ENCODE data around the gene ADORA3. TPM values are rescaled to one million over a fixed set of nuclear protein-coding genes. Genes with fewer than 3 reads are reported as not detected.

ADORA3 gene
- total and polyA plus RNA-seq, 2 of the 8 experiments (the other 6 are each of a cell fraction or from before 2014, with no cell fraction given) = 0.03 TPM; not detected in 1

DNA sequence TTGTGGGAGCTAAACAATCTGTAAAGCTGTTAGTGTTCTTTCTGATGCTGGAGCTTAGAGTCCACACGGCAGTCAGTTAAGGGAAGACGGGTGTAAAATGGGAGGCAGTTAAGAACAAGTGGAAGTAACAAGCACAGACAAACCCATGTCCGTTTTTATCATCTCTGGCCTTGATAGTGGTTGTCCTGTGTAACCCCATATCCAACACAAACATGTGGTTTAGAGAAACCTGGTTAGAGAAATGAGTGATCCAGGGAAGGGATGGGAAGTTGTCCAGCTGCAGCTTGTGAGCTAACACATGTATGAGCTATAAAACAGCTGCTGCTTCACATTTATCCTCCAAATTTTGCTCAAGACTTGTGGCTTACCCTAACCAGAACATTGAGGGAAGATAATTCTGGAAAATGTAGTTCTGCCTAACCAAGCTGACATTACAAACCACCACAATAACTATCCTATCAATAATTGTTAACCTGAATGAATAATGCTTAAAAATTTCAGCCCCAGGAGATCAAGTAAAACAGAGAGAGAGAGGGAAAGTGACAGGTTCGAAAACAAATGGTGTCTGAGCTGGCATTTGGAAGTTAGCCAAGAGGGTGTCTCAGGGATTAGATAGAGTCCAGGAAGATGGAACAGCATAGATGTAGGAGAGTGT, 40.3 kb downstream of the ADORA3 start:
- DNase-seq (ENCODE audit: low read depth in 1 of 2, low spot score in 2 of 2) = no peak
- CTCF ChIA-PET (ENCODE audit: partially characterized antibody) = interaction anchor here (0.6 to 1.5 kb wide), 8 partner anchors 10 to 896 kb away, joined by 3 to 4 read pairs (median 3); no protein-coding TSS in a partner anchor
- H3K56ac ChIP-seq (replicated peaks; ENCODE audit: insufficient read length, low read depth, low read length) = no peak overlapping the region
- H2BK120ac ChIP-seq (replicated peaks; ENCODE audit: low read depth, low read length) = no peak overlapping the region
- 87% methylated on average over 4 of the region's 4 CpGs; no CpG with 5 or more reads in 1 of the 2 experiments for WGBS, 2 experiments (ENCODE audit: extremely low coverage in 1 of 2, insufficient coverage in 1 of 2, insufficient read length in 1 of 2, insufficient replicate concordance in 2 of 2, low coverage in 1 of 2, low lambda C conversion rate in 2 of 2, missing lambda C conversion rate in 1 of 2)
- POLR2A ChIA-PET (ENCODE audit: partially characterized antibody) = interaction anchor here (1.5 to 2.2 kb wide), 3 partner anchors 11 to 14 kb away, joined by 3 to 13 read pairs (median 5); partner anchors contain the start of gene WDR77
- no peaks in the 10 kb centered on the region for H3K4me1 ChIP-seq (replicated peaks in 1 of 4; ENCODE audit: control insufficient read depth in 3 of 4, insufficient read depth in 4 of 4, low read length in 3 of 4)
- H2AFZ ChIP-seq (ENCODE audit: low read length) = no peak overlapping the region
- H2BK15ac ChIP-seq (ENCODE audit: low read length) = no peak overlapping the region
- H2BK12ac ChIP-seq (ENCODE audit: low read depth, low read length) = no peak overlapping the region
- no peak overlapping the region for H4K8ac ChIP-seq (ENCODE audit: extremely low read depth, insufficient read depth, low read length)
- H3K9ac ChIP-seq (replicated peaks in 1 of 4; ENCODE audit: extremely low read depth in 1 of 4, low read depth in 3 of 4, low read length in 3 of 4) = no peak overlapping the region
- H3K79me2 ChIP-seq (ENCODE audit: control insufficient read depth in 1 of 2, insufficient read depth in 2 of 2, low read length in 2 of 2) = no peaks in the 10 kb centered on the region
- no peak overlapping the region for H2BK20ac ChIP-seq (ENCODE audit: low read length)
- no peak for FAIRE-seq
- no peak overlapping the region for H3K4me3 ChIP-seq (ENCODE audit: extremely low read depth in 1 of 4, insufficient read depth in 2 of 4, low read depth in 3 of 4, low read length in 4 of 4)
- peaks cover 4 to 39% (median 20%) of the 10 kb centered on the region in 4 experiments; a peak in 7 of 8 replicates for H3K36me3 ChIP-seq (ENCODE audit: control insufficient read depth in 2 of 4, insufficient read depth in 4 of 4, low read length in 3 of 4)
- no peak overlapping the region for H4K91ac ChIP-seq (replicated peaks; ENCODE audit: insufficient read length, low read length)
- no peak overlapping the region for H3K23ac ChIP-seq (ENCODE audit: insufficient read length)
- H2AK5ac ChIP-seq (ENCODE audit: low read depth, low read length) = no peak overlapping the region
- no peaks in the 10 kb centered on the region for H3K27me3 ChIP-seq (replicated peaks in 1 of 4; ENCODE audit: control insufficient read depth in 3 of 4, extremely low read depth in 1 of 4, insufficient read depth in 3 of 4, low read length in 3 of 4)
- no peak overlapping the region for H2BK5ac ChIP-seq (ENCODE audit: low read depth, low read length)
- H3K18ac ChIP-seq (ENCODE audit: extremely low read depth, low read length) = no peak overlapping the region
- no peaks in the 10 kb centered on the region for H3K9me3 ChIP-seq (ENCODE audit: insufficient read depth in 2 of 2, low read depth in 1 of 2, low read length in 1 of 2)
- H3K14ac ChIP-seq (ENCODE audit: insufficient read length) = no peak overlapping the region
- H3K4ac ChIP-seq (replicated peaks; ENCODE audit: insufficient read length, low read depth, low read length) = no peak overlapping the region
- H3K4me2 ChIP-seq (ENCODE audit: insufficient read depth in 1 of 2, low read depth in 2 of 2, low read length in 2 of 2) = no peak overlapping the region
- no peak overlapping the region for H3K27ac ChIP-seq (ENCODE audit: low read depth, low read length)
- H3K23me2 ChIP-seq (ENCODE audit: low read depth, low read length) = no peaks in the 10 kb centered on the region
- H4K5ac ChIP-seq (ENCODE audit: insufficient read length, low read depth, low read length) = no peak overlapping the region
- no peaks in the 10 kb centered on the region for H3K79me1 ChIP-seq (ENCODE audit: low read depth, low read length)
- H4K20me1 ChIP-seq (replicated peaks in 1 of 2; ENCODE audit: control insufficient read depth in 1 of 2, insufficient read depth in 2 of 2, low read length in 2 of 2) = no peaks in the 10 kb centered on the region
- TF ChIP-seq KDM1A (IDR thresholded peaks at IDR 0.05; ENCODE audit: borderline replicate concordance, low read length) = no peak
- no peak for TF ChIP-seq CHD2 (IDR thresholded peaks at IDR 0.05; ENCODE audit: low read length)
- TF ChIP-seq SRF (IDR thresholded peaks at IDR 0.05; ENCODE audit: low read depth, low read length) = no peak
- no peak for TF ChIP-seq ZNF274 (IDR thresholded peaks at IDR 0.05; ENCODE audit: borderline replicate concordance, extremely low read depth, low read length)
- TF ChIP-seq MAFK (IDR thresholded peaks at IDR 0.05; ENCODE audit: low read depth, low read length) = no peak
- TF ChIP-seq SP1 (IDR thresholded peaks at IDR 0.05; ENCODE audit: low read depth, low read length) = no peak
- TF ChIP-seq RFX5 (IDR thresholded peaks at IDR 0.05; ENCODE audit: borderline replicate concordance, low read depth, low read length) = no peak
- no peak for TF ChIP-seq CREB1 (IDR thresholded peaks at IDR 0.05)
- no peak for TF ChIP-seq CBX5 (IDR thresholded peaks at IDR 0.05; ENCODE audit: low read depth, low read length)
- TF ChIP-seq HDAC2 (IDR thresholded peaks at IDR 0.05; ENCODE audit: borderline replicate concordance in 1 of 2, low read depth in 2 of 2, low read length in 2 of 2) = no peak
- TF ChIP-seq CHD1 (IDR thresholded peaks at IDR 0.05; ENCODE audit: low read depth, low read length) = no peak
- TF ChIP-seq POLR2A (IDR thresholded peaks at IDR 0.05; ENCODE audit: control extremely low read depth in 1 of 2, low read depth in 2 of 2, low read length in 2 of 2) = no peak
- TF ChIP-seq PHF8 (conservative IDR thresholded peaks at IDR 0.05; ENCODE audit: low read depth, low read length) = no peak
- TF ChIP-seq SP4 (IDR thresholded peaks at IDR 0.05; ENCODE audit: low read length) = no peak

Measured in H1 (cell line).